HL-60 (cell line): ENCODE results near the gene MIR17HG.
"Not testable (repeated sequence)": the region's sequence is repeated elsewhere in the genome, so short reads cannot be mapped to it uniquely, and the experiment has no call there.

Source experiments
- DNase-seq, 2 experiments: peaks; one replicate each; pipeline ENCODE4 v3.0.0-alpha.2; 2010 to 2020; ENCODE audit warnings: low read depth in 1 of 2, low spot score in 1 of 2
- H3K27ac ChIP-seq: fragments of 250-450 bp; sonication (Bioruptor Pico); replicated peaks from 2 replicates; pipeline ENCODE4 v1.5.1; 2020; ENCODE audit warnings: mild to moderate bottlenecking, moderate library complexity
- H3K27me3 ChIP-seq: fragments of 250-450 bp; sonication (Bioruptor Pico); 2 replicates; pipeline ENCODE4 v1.5.1; 2021; ENCODE audit warnings: mild to moderate bottlenecking, moderate library complexity; ENCODE audit not compliant: insufficient read depth, poor library complexity, severe bottlenecking
- H3K4me3 ChIP-seq: replicated peaks from 2 replicates; pipeline ENCODE4 v1.5.1; 2011; ENCODE audit warnings: mild to moderate bottlenecking, control low read depth, low read length; ENCODE audit not compliant: insufficient read depth
- GABPA ChIP-seq: IDR thresholded peaks from 2 replicates; pipeline ENCODE4 v1.6.1; 2012; ENCODE audit warnings: low read depth
- POLR2AphosphoS5 ChIP-seq: IDR thresholded peaks from 2 replicates; pipeline ENCODE4 v1.6.1; 2012; ENCODE audit warnings: low read depth
- SPI1 ChIP-seq: IDR thresholded peaks from 2 replicates; pipeline ENCODE4 v1.6.1; 2012; ENCODE audit warnings: low read depth, mild to moderate bottlenecking, borderline replicate concordance
- TF ChIP-seq, protein P1 (sequence below): IDR thresholded peaks from one replicate; pipeline ENCODE4 v1.5.1; 2011; ENCODE audit warnings: low read length, control low read depth, inconsistent platforms; ENCODE audit not compliant: insufficient read depth
- TF ChIP-seq, protein P2 (sequence below): IDR thresholded peaks from 2 replicates; pipeline ENCODE4 v1.6.1; 2012; ENCODE audit warnings: low read depth; ENCODE audit not compliant: insufficient replicate concordance

Gene MIR17HG

DNA sequence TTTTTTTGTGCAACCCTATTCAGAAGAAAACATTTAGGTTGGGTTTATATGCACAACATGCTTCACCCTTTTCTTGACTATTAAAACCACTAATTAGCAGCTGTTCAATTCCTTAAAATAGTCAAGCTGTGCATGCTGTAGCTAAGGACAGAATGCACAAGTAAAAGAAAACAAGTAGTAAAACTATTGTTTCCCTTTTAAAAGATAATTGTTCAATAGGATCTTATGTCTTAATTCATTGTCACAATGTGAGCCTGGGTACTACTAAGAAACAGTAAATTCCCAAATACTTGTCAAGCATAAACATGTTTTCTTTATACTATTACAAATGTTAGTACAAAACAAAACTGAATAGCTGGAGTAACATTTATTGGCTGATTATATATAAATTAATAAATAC lies 32.6 kb upstream of the MIR17HG start:
- Histone ChIP-seq H3K27ac (no peak overlapping the region), H3K27me3 (peaks cover 9% of the 10 kb centered on the region), H3K4me3 (no peak overlapping the region)
- TF ChIP-seq, protein P1, sequence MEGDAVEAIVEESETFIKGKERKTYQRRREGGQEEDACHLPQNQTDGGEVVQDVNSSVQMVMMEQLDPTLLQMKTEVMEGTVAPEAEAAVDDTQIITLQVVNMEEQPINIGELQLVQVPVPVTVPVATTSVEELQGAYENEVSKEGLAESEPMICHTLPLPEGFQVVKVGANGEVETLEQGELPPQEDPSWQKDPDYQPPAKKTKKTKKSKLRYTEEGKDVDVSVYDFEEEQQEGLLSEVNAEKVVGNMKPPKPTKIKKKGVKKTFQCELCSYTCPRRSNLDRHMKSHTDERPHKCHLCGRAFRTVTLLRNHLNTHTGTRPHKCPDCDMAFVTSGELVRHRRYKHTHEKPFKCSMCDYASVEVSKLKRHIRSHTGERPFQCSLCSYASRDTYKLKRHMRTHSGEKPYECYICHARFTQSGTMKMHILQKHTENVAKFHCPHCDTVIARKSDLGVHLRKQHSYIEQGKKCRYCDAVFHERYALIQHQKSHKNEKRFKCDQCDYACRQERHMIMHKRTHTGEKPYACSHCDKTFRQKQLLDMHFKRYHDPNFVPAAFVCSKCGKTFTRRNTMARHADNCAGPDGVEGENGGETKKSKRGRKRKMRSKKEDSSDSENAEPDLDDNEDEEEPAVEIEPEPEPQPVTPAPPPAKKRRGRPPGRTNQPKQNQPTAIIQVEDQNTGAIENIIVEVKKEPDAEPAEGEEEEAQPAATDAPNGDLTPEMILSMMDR, result no peak
- no peak for TF ChIP-seq SPI1
- TF ChIP-seq, protein P2, sequence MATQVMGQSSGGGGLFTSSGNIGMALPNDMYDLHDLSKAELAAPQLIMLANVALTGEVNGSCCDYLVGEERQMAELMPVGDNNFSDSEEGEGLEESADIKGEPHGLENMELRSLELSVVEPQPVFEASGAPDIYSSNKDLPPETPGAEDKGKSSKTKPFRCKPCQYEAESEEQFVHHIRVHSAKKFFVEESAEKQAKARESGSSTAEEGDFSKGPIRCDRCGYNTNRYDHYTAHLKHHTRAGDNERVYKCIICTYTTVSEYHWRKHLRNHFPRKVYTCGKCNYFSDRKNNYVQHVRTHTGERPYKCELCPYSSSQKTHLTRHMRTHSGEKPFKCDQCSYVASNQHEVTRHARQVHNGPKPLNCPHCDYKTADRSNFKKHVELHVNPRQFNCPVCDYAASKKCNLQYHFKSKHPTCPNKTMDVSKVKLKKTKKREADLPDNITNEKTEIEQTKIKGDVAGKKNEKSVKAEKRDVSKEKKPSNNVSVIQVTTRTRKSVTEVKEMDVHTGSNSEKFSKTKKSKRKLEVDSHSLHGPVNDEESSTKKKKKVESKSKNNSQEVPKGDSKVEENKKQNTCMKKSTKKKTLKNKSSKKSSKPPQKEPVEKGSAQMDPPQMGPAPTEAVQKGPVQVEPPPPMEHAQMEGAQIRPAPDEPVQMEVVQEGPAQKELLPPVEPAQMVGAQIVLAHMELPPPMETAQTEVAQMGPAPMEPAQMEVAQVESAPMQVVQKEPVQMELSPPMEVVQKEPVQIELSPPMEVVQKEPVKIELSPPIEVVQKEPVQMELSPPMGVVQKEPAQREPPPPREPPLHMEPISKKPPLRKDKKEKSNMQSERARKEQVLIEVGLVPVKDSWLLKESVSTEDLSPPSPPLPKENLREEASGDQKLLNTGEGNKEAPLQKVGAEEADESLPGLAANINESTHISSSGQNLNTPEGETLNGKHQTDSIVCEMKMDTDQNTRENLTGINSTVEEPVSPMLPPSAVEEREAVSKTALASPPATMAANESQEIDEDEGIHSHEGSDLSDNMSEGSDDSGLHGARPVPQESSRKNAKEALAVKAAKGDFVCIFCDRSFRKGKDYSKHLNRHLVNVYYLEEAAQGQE, result no peak
- TF ChIP-seq POLR2AphosphoS5, result no peak
- TF ChIP-seq GABPA, result no peak
- no peak for DNase-seq

DNA sequence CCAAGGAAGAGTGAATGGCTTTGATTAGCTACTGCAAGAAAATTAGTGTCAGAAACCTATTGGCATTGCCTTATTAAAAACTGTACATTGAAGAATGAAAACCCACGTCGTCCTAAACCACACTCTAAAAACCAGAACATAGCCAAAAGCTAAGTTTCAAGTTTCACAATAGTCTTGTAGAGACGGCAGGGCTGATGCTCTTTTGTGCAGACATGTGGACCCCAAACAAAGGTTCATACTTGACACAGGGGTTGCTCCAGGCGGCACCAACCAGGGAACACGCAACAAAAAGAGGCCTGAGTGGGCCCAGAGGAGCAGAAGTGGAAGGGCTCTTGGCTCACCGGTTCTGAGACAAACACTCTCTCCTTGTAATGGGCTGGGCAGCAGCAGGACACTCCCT lies 28.6 kb upstream of the MIR17HG start:
- no peak for DNase-seq
- TF ChIP-seq, protein P2, result no peak
- TF ChIP-seq POLR2AphosphoS5 (no peak), SPI1 (no peak)
- TF ChIP-seq, protein P1, result no peak
- H3K27me3 ChIP-seq, result peaks cover 9% of the 10 kb centered on the region

DNA sequence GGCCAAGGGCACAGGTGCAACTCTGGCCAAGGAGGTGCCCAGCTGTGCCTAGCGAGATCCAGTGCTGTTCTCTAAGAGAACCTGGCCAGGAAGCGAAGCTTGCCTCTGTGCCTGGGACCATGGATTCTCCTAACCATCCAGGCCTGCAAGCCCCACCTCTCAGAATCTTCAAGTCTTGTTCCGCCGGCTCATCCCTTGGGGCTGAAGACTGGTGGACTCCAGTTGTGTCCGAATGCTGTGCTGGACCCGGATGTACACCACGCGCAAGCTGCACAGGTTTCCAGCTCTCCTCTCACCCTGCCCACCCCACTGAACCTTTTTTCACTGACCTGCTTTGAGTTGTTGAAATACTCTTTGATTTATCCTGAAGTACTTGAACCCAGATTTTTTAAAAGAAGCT lies 27.5 kb upstream of the MIR17HG start:
- no peak for TF ChIP-seq GABPA
- DNase-seq, result no peak

More for the DNA sequence above, 28.6 kb upstream of the MIR17HG start:
- no peak overlapping the region for H3K4me3 ChIP-seq
- no peak overlapping the region for H3K27ac ChIP-seq

DNA sequence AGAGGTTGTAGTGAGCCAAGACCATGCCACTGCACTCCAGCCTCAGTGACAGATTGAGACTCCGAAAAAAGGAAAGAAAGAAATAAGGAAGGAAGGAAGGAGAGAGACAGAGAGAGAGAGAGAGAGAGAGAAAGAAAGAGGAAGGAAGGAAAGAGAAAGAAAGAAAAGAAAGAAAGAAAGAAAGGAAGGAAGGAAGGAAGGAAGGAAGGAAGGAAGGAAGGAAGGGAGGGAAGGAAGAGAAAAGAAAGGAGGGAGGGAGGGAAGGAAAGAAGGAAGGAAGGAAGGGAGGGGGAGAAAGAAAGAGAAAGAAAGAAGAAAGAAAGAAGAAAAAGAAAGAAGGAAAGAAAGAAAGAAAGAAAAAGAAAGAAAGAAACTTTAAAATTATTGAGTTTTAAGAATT lies 26.5 kb upstream of the MIR17HG start:
- H3K4me3 ChIP-seq, DNase-seq, H3K27me3 ChIP-seq, H3K27ac ChIP-seq: not testable (repeated sequence)

More for the DNA sequence above, 27.5 kb upstream of the MIR17HG start:
- Histone ChIP-seq H3K27me3 (peaks cover 9% of the 10 kb centered on the region), H3K27ac (no peak overlapping the region), H3K4me3 (no peak overlapping the region)

DNA sequence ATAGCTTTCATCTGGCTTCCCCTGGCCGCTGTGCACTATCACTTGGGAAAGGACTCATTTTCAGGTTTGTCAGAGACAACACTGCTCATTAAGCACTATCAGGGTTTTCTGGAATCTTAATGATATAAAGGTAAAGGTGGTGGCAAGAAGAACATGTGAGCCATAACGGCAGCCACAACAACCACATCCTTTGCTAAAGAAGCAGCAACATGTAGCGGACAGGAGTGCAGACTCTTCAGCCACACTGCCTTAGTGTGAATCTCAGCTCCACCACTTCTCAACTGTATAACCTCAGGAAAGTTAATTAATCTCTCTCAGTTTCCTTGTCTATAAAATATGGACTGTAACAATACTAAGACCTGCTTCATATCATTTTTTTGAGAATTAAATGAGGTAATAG lies 24.1 kb upstream of the MIR17HG start:
- H3K27ac ChIP-seq, result no peak overlapping the region
- TF ChIP-seq POLR2AphosphoS5, result no peak
- TF ChIP-seq GABPA, result no peak
- TF ChIP-seq, protein P2, result no peak
- TF ChIP-seq, protein P1, result no peak
- no peak for TF ChIP-seq SPI1
- DNase-seq, result no peak
- H3K27me3 ChIP-seq, result peaks cover 10% of the 10 kb centered on the region
- H3K4me3 ChIP-seq, result no peak overlapping the region
